Panc1 (cell line): ENCODE data around the gene ZCCHC2.

Experiments used
- CTCF ChIP-seq: fragments of 450-650 bp; IDR thresholded peaks from 2 replicates; pipeline ENCODE4 v1.5.1; 2017; ENCODE audit warnings: mild to moderate bottlenecking
- POLR2AphosphoS5 ChIP-seq: IDR thresholded peaks from 2 replicates; pipeline ENCODE4 v1.6.1; 2012; ENCODE audit warnings: mild to moderate bottlenecking, low read depth, low read length, moderate library complexity
- REST ChIP-seq, 2 experiments: IDR thresholded peaks; 2 replicates each; pipeline ENCODE4 v1.6.1; 2011 to 2012; ENCODE audit warnings: low read depth in 2 of 2, control low read depth in 1 of 2, low read length in 1 of 2, mild to moderate bottlenecking in 1 of 2, moderate library complexity in 1 of 2; ENCODE audit not compliant: insufficient read depth in 1 of 2
- SIN3A ChIP-seq: IDR thresholded peaks from 2 replicates; pipeline ENCODE4 v1.6.1; 2012; ENCODE audit warnings: low read depth, mild to moderate bottlenecking, low read length, moderate library complexity, borderline replicate concordance; ENCODE audit not compliant: insufficient read depth
- TCF7L2 ChIP-seq: IDR thresholded peaks from 2 replicates; pipeline ENCODE4 v1.6.1; 2011; ENCODE audit warnings: mild to moderate bottlenecking, low read depth, low read length, inconsistent platforms

- TF ChIP-seq CTCF (no peak), POLR2AphosphoS5 (no peak), REST (IDR thresholded peaks at IDR 0.05; ENCODE audit: insufficient read depth in 1 of 2, low read depth in 2 of 2, low read length in 1 of 2) (no peak), TCF7L2 (no peak), SIN3A (no peak)
These were observed 54.2 kb downstream of the ZCCHC2 start for GRCh38 chr18:62576845-62577512.
